ENCODE data around the gene SNORC. TPM values are rescaled to one million over a fixed set of nuclear protein-coding genes. Genes with fewer than 3 reads are reported as not detected.

The SNORC gene
- total and polyA plus RNA-seq, 2 of the 13 experiments (the other 11 are each of a cell fraction or from before 2014, with no cell fraction given), result 59.1 to 86.1 TPM

- TF ChIP-seq KAT2B (IDR thresholded peaks at IDR 0.05; ENCODE audit: borderline replicate concordance, low read depth, low read length) (no peak), STAT6 (CRISPR knock-in tag; IDR thresholded peaks at IDR 0.05; ENCODE audit: borderline replicate concordance) (no peak), MLX (CRISPR knock-in tag; IDR thresholded peaks at IDR 0.05) (no peak), PATZ1 (CRISPR knock-in tag; IDR thresholded peaks at IDR 0.05) (peak; percentile 7; the same call in 1 of the 2 replicates), HNF1B (CRISPR knock-in tag; IDR thresholded peaks at IDR 0.05) (no peak), NFE2L1 (CRISPR knock-in tag; IDR thresholded peaks at IDR 0.05; ENCODE audit: borderline replicate concordance) (peak; percentile 77; the same call in 1 of the 2 replicates), PAF1 (CRISPR knock-in tag; IDR thresholded peaks at IDR 0.05) (0 out of 2 replicates have a peak, but pooled peaks have one; percentile 33), ZNF792 (CRISPR knock-in tag; IDR thresholded peaks at IDR 0.05) (no peak), SALL2 (CRISPR knock-in tag; IDR thresholded peaks at IDR 0.05) (0 out of 2 replicates have a peak, but pooled peaks have one; percentile 36), MYC (CRISPR knock-in tag; IDR thresholded peaks at IDR 0.05; ENCODE audit: borderline replicate concordance) (0 out of 2 replicates have a peak, but pooled peaks have one; percentile 17), JDP2 (CRISPR knock-in tag; IDR thresholded peaks at IDR 0.05; ENCODE audit: borderline replicate concordance) (no peak), ZNF430 (CRISPR knock-in tag; IDR thresholded peaks at IDR 0.05) (no peak), KDM3A (CRISPR knock-in tag; IDR thresholded peaks at IDR 0.05; ENCODE audit: low read depth) (peak; percentile 61; the same call in 1 of the 2 replicates), PREB (CRISPR knock-in tag; IDR thresholded peaks at IDR 0.05) (no peak), ZC3H4 (CRISPR knock-in tag; IDR thresholded peaks at IDR 0.05; ENCODE audit: borderline replicate concordance) (no peak), ZNF274 (CRISPR knock-in tag; IDR thresholded peaks at IDR 0.05) (no peak), ZNF674 (CRISPR knock-in tag; IDR thresholded peaks at IDR 0.05; ENCODE audit: low read depth) (no peak), ZEB1 (IDR thresholded peaks at IDR 0.05; ENCODE audit: insufficient replicate concordance, low read depth) (no peak), JUN (CRISPR knock-in tag; IDR thresholded peaks at IDR 0.05) (no peak)
These were observed 3.3 kb downstream of the SNORC start (continued) for GRCh38 chr2:232873292-232873908.
